Uterus (tissue), 2 donors: ENCODE data around the gene GALNTL6.

Source experiments
- POLR2A ChIP-seq, 2 donors: fragments of 450-650 bp; IDR thresholded peaks; one replicate each; pipeline ENCODE4 v1.6.1; 2016; ENCODE audit warnings: antibody characterized with exemption in 2 of 2, mild to moderate bottlenecking in 1 of 2, moderate library complexity in 1 of 2
- TF ChIP-seq, protein P1 (sequence below), 4 experiments: fragments of 200-600 bp in 2 of 4; fragments of 450-650 bp in 2 of 4; sonication (generic) in 2 of 4; IDR thresholded peaks; one replicate each; pipeline ENCODE4 v1.5.1; 2016 to 2019; ENCODE audit warnings: antibody characterized with exemption in 4 of 4, mild to moderate bottlenecking in 2 of 4, moderate library complexity in 1 of 4

DNA sequence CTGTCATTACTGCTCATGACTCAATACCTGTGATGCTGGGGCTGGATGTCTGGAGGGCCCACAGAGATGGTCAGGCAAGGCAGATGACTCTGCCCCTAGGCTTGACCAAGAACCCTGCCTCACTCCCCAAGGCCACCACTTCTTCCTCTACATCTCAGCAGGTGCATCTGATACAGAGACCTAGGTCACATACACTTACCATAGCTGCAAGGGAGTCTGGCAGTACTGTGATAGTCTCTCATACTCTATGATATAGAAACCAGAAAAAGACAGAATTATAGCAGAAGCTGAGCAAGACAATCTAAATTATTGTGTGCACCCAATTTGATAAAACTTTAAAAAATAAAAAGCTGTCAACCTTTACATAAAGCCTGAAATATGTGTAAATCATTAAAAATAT lies 878.3 kb downstream of the GALNTL6 start:
- TF ChIP-seq, protein P1, sequence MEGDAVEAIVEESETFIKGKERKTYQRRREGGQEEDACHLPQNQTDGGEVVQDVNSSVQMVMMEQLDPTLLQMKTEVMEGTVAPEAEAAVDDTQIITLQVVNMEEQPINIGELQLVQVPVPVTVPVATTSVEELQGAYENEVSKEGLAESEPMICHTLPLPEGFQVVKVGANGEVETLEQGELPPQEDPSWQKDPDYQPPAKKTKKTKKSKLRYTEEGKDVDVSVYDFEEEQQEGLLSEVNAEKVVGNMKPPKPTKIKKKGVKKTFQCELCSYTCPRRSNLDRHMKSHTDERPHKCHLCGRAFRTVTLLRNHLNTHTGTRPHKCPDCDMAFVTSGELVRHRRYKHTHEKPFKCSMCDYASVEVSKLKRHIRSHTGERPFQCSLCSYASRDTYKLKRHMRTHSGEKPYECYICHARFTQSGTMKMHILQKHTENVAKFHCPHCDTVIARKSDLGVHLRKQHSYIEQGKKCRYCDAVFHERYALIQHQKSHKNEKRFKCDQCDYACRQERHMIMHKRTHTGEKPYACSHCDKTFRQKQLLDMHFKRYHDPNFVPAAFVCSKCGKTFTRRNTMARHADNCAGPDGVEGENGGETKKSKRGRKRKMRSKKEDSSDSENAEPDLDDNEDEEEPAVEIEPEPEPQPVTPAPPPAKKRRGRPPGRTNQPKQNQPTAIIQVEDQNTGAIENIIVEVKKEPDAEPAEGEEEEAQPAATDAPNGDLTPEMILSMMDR (IDR thresholded peaks at IDR 0.05) = no peak
- TF ChIP-seq POLR2A (IDR thresholded peaks at IDR 0.05) = no peak
